Spleen (tissue), 13 donors: ENCODE measurements around the gene MAP4K3. TPM values are rescaled to one million over a fixed set of nuclear protein-coding genes. Genes with fewer than 3 reads are reported as not detected.

ENCODE experiments used
- DNase-seq: peaks from one replicate; pipeline ENCODE4 v3.0.0-alpha.2; 2020
- H3K27ac ChIP-seq, 8 donors: fragments of 200-600 bp; sonication (generic) in 7 of 8; 1 replicate in 4 of 8; 2 replicates in 4 of 8; pipeline versions ENCODE4 v1.5.0 to v1.8.0; 2016 to 2021; ENCODE audit warnings: inconsistent platforms in 4 of 8, mild to moderate bottlenecking in 4 of 8, moderate library complexity in 1 of 8
- H3K27me3 ChIP-seq, 7 donors: fragments of 200-600 bp; sonication (generic) in 6 of 7; replicated peaks in 1 of 7; 1 replicate in 4 of 7; 2 replicates in 3 of 7; pipeline versions ENCODE4 v1.5.0 to v1.8.0; 2016 to 2021; ENCODE audit warnings: inconsistent platforms in 3 of 7, mild to moderate bottlenecking in 1 of 7
- H3K36me3 ChIP-seq, 6 donors: fragments of 200-600 bp; sonication (generic) in 5 of 6; 1 replicate in 4 of 6; 2 replicates in 2 of 6; pipeline versions ENCODE4 v1.5.0 to v1.8.0; 2016 to 2021; ENCODE audit warnings: inconsistent platforms in 2 of 6
- H3K4me1 ChIP-seq, 6 donors: fragments of 200-600 bp; sonication (generic) in 5 of 6; 1 replicate in 3 of 6; 2 replicates in 3 of 6; pipeline versions ENCODE4 v1.5.0 to v1.8.0; 2016 to 2021; ENCODE audit warnings: inconsistent platforms in 3 of 6
- H3K4me3 ChIP-seq, 8 donors: fragments of 200-600 bp; sonication (generic) in 7 of 8; 1 replicate in 4 of 8; 2 replicates in 4 of 8; pipeline versions ENCODE4 v1.5.0 to v1.8.0; 2016 to 2021; ENCODE audit warnings: inconsistent platforms in 4 of 8, mild to moderate bottlenecking in 4 of 8, moderate library complexity in 2 of 8
- H3K9me3 ChIP-seq, 8 donors: fragments of 200-600 bp; sonication (generic) in 7 of 8; 1 replicate in 4 of 8; 2 replicates in 4 of 8; pipeline versions ENCODE4 v1.5.0 to v1.8.0; 2016 to 2021; ENCODE audit warnings: inconsistent platforms in 4 of 8
- POLR2A ChIP-seq, 3 donors: fragments of 450-650 bp; IDR thresholded peaks; one replicate each; pipeline ENCODE4 v1.5.1; 2017; ENCODE audit warnings: antibody characterized with exemption in 3 of 3, mild to moderate bottlenecking in 1 of 3
- POLR2AphosphoS5 ChIP-seq, 3 donors: sonication (generic); formaldehyde crosslinking; IDR thresholded peaks; one replicate each; pipeline ENCODE4 v1.5.1; 2017; ENCODE audit warnings: antibody characterized with exemption in 3 of 3
- WGBS, 5 donors: extraction: QIAGEN DNeasy Blood & Tissue Kit in 3 of 5; methylation state at CpG; one replicate each; pipeline versions ENCODE4 v1.1.5 to v1.1.7; 2013 to 2018; 5-methylcytosine and 5-hydroxymethylcytosine counted together
- intact Hi-C: fragments of 100-400 bp; cut with DNase I; formaldehyde crosslinking; loops from one replicate; pipeline ENCODE4 v1.15.0; 2023; ENCODE audit warnings: low total_unique reads
- long read RNA-seq, 2 donors: transcript quantifications; one replicate each; lab custom pipeline, GENCODE V29; 2026
- polyA plus RNA-seq, 3 donors: library from polyadenylated mRNA; stranded (reverse); fragments of 200-250 nt; gene quantifications; one replicate each; pipeline ENCODE4 v1.2.1, GENCODE V29; 2013
- total RNA-seq, 7 donors: library from RNA; depleted of rRNA in 3 of 7; stranded (reverse); fragments of >200 nt in 3 of 7; fragmentation: NEBNext Ultra II Directional in 4 of 7; extraction: Animal tissue kit (Norgen Biotek cat#: 25700) in 4 of 7; gene quantifications; one replicate each; pipeline versions ENCODE4 v1.1.0 to v1.2.1, GENCODE V29; 2016 to 2021
- TF ChIP-seq, protein P1 (sequence below), 11 experiments: fragments of 200-600 bp in 7 of 11; fragments of 450-650 bp in 4 of 11; sonication (generic) in 4 of 11; IDR thresholded peaks in 8 of 11; conservative IDR thresholded peaks in 3 of 11; 1 replicate in 7 of 11; 2 replicates in 4 of 11; pipeline versions ENCODE4 v1.4.0 to v1.8.0; 2016 to 2021; ENCODE audit warnings: antibody characterized with exemption in 11 of 11, inconsistent platforms in 4 of 11, mild to moderate bottlenecking in 1 of 11
- donor health status: healthy with polysubstance abuse.
- donor health status: DM: no; HTN: no; CAD: no; lungs with moderate emphysema.
- donor health status: DM: no; HTN: no; CAD: no.
- donor health status: Bipolar disorder and iron deficiency.
- donor health status: healthy.
- donor health status: DM: no; HTN: no; CAD: no.
- donor health status: DM: yes; HTN: yes; CAD: no.

Gene MAP4K3
- total RNA-seq (10 to 100 TPM; 27.2 to 49.5 (median 38.3) TPM), polyA plus RNA-seq (1 to 10 TPM; 5.8 to 8.2 (median 6.0) TPM)
- long read RNA-seq, donor 1, full-length matches to known transcripts: 1 of 36 reads
- long read RNA-seq, donor 1, partial matches to known transcripts: 14 of 36 reads
- long read RNA-seq, donor 1, other reads (novel, unspliced or antisense): 21 of 36 reads
- long read RNA-seq, donor 2, full-length matches to known transcripts: 1 of 1 reads
- long read RNA-seq, donor 2, partial matches to known transcripts: 0 of 1 reads
- long read RNA-seq, donor 2, other reads (novel, unspliced or antisense): 0 of 1 reads

DNA sequence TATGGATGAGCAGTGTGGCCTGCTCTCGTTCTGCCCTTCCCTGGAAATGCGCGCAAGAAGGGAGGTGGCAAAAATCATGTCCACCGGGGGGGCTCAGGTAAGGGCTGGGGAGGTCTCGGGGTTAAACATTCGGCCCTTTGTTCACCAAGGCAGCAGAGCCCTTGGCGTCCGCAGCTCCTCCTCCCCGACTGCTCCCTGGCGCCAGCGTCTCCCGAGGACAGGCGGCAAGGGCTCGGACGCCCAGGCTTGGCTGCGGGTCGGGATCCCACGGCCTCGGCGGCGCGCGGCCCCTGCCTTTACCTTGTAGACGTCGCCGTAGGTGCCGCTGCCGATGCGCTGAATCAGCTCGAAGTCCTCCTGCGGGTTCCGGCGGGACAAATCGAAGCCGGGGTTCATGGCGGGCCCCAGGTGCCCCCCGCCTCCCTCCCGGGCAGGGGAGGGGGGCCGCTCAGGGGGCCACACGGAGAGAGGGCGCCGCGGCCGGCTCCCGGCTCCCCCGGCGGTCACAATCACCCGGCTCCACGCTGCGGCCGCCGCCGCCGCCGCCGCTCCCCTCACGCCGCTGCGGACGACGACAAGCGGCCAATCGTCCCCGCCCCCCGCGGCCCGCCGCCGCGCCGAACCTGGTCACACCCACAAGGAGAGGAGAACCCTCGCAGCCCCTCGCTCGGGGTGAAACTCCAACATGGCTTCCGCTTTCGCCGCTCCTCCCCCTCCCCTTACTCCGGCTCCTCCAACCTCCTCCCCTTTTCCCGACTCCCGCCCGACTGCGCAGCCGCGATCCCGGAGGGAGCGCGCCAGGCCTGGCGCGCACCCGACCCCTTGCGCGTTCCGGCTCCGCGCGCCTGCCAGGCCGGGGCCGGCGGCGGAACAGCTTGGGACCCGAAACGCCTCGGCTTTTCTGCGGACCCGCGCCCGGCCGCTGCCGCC is at the start of gene MAP4K3:
TSS of gene MAP4K3 (minus strand) at position 694 of the 930 bp plus-strand sequence. CDS start at position 396, 298 bp downstream.
- Histone ChIP-seq H3K4me3 (peak within 1 kb of the TSS; percentile 72 to 89 (median 82)), H3K4me1 (peaks cover 17 to 67% (median 45%) of the 10 kb centered on the region in 6 donors), H3K27ac (peak within 1 kb of the TSS; percentile 83 to 95 (median 92)), H3K27me3 (no peaks in the 10 kb centered on the region), H3K9me3 (no peaks in the 10 kb centered on the region), H3K36me3 (no peaks in the 10 kb centered on the region)
- DNase-seq: peak; percentile 94
- intact Hi-C loops: no loop called here
- TF ChIP-seq POLR2A (IDR thresholded peaks at IDR 0.05) (peak in 1 of 3 donors; percentile 28), POLR2AphosphoS5 (IDR thresholded peaks at IDR 0.05) (peak; percentile 82 to 90 (median 85))
- TF ChIP-seq, protein P1, sequence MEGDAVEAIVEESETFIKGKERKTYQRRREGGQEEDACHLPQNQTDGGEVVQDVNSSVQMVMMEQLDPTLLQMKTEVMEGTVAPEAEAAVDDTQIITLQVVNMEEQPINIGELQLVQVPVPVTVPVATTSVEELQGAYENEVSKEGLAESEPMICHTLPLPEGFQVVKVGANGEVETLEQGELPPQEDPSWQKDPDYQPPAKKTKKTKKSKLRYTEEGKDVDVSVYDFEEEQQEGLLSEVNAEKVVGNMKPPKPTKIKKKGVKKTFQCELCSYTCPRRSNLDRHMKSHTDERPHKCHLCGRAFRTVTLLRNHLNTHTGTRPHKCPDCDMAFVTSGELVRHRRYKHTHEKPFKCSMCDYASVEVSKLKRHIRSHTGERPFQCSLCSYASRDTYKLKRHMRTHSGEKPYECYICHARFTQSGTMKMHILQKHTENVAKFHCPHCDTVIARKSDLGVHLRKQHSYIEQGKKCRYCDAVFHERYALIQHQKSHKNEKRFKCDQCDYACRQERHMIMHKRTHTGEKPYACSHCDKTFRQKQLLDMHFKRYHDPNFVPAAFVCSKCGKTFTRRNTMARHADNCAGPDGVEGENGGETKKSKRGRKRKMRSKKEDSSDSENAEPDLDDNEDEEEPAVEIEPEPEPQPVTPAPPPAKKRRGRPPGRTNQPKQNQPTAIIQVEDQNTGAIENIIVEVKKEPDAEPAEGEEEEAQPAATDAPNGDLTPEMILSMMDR (IDR thresholded peaks at IDR 0.05 in 8 of 11, conservative IDR thresholded peaks at IDR 0.05 in 3 of 11): no peak
- WGBS, 5 donors: 0 to 1% (median 1%) methylated on average over 32 to 109 of the region's 109 CpGs

DNA sequence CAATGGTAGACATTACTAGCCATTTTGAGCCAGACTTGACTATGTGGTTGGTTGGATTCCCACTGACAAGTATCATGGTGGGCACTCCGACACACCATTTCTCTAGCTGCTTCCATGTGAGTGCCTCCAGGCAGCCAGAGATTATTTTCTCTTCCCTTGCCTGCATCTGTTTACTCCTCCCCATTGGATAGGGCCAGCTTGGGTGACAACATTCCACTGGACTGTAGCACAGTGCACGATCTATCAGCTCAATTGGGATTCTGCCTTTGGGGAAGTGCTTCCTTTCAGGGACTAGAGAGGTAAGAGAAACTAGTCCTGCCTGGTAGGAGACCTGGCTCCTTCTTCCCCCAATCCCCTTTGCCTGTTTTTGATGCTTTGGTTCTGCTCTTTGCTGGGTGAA is 49.0 kb upstream of the MAP4K3 start:
- intact Hi-C loops: no loop called here
- Histone ChIP-seq H3K9me3 (no peaks in the 10 kb centered on the region), H3K4me1 (peaks cover 0 to 32% (median 17%) of the 10 kb centered on the region in 6 donors), H3K36me3 (no peaks in the 10 kb centered on the region), H3K27me3 (no peaks in the 10 kb centered on the region), H3K27ac (no peak overlapping the region), H3K4me3 (no peak overlapping the region)
- 82 to 100% (median 93%) methylated on average over 2 of the region's 2 CpGs for WGBS, 5 donors
- TF ChIP-seq POLR2AphosphoS5 (IDR thresholded peaks at IDR 0.05): no peak
- no peak for TF ChIP-seq POLR2A (IDR thresholded peaks at IDR 0.05)
- TF ChIP-seq, protein P1 (IDR thresholded peaks at IDR 0.05 in 8 of 11, conservative IDR thresholded peaks at IDR 0.05 in 3 of 11): no peak
- DNase-seq: no peak

DNA sequence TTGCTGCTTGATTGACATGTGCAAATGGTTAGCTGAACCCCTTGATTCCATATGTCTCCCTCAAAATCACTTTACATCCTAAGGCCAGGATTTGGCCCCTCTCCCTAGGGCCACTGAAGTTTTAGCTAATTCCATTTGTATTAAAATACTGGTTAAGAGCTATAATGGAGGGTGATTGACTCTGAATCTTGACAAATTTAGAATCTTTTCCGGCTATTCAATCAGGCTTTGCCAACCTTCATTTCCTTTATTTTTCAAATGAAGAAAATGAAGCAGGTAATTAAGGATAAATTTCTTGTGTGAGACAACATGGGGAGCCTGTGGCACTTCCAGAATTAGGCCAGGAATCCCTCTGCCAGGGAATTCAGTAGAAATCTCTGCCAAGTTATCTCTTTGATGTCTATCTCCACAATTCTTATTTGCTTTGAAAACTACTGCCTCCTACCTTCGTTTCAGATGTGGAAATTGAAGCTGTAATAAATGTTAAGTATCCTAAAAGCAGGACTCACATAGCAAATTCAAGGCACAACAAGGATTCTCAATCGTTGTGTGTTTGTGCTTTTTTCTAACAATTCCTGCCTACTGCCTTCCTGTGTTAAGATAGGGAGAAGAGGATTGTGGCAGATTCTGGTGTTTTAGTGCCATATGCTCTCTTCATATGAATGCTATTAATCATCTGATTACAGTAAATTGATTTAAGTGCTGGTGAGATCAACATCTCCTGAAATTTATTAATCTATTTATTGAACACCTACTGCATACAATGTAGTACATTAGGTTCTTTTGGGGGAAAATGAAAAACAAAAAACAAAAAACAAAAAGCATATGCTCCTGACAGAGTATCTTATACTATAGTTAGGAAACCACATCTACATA is 47.8 kb upstream of the MAP4K3 start:
- no peak for TF ChIP-seq POLR2A (IDR thresholded peaks at IDR 0.05)
- no peak for TF ChIP-seq POLR2AphosphoS5 (IDR thresholded peaks at IDR 0.05)
- TF ChIP-seq, protein P1 (IDR thresholded peaks at IDR 0.05 in 8 of 11, conservative IDR thresholded peaks at IDR 0.05 in 3 of 11): no peak
- intact Hi-C loops: no loop called here
- Histone ChIP-seq H3K27ac (peak overlapping the region in 2 of 8 donors; percentile 0 to 28), H3K4me3 (no peak overlapping the region), H3K9me3 (no peaks in the 10 kb centered on the region), H3K4me1 (peaks cover 0 to 32% (median 17%) of the 10 kb centered on the region in 6 donors), H3K36me3 (no peaks in the 10 kb centered on the region), H3K27me3 (no peaks in the 10 kb centered on the region)
- no peak for DNase-seq
- 61 to 86% (median 72%) methylated on average over 3 of the region's 3 CpGs for WGBS, 5 donors
